ENCODE measurements around the gene ALKBH1.
"Not testable (repeated sequence)": the region's sequence is repeated elsewhere in the genome, so short reads cannot be mapped to it uniquely, and the experiment has no call there.

ALKBH1 gene, protein sequence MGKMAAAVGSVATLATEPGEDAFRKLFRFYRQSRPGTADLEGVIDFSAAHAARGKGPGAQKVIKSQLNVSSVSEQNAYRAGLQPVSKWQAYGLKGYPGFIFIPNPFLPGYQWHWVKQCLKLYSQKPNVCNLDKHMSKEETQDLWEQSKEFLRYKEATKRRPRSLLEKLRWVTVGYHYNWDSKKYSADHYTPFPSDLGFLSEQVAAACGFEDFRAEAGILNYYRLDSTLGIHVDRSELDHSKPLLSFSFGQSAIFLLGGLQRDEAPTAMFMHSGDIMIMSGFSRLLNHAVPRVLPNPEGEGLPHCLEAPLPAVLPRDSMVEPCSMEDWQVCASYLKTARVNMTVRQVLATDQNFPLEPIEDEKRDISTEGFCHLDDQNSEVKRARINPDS

DNA sequence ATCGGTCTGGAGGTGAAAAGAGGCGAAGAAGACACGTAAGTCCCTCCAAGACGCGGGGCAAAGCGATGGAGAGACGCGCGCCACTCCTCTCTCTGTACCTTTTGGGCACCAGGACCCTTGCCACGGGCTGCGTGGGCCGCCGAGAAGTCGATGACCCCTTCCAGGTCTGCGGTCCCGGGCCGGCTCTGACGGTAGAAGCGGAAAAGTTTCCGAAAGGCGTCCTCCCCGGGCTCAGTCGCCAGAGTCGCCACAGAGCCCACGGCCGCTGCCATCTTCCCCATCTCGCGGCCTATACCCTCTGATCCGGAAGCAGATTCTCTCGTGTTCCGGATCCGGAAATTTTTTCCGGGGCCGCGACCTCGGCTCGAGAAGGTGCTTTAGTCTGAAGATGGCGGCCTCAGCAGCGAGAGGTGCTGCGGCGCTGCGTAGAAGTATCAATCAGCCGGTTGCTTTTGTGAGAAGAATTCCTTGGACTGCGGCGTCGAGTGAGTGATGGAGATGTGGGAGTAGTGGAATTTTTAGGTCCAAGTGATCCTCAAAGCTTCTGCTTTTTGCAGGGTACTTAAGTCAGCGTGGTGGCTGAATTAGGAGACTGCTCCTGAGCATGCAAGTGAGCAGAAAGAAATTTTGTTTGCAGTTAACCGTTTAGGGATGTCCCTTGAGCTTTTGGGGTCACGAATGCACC lies at the start of gene ALKBH1, which contains the start of gene SLIRP:
Gene ALKBH1 (minus strand): TSS at position 300 of the 685 bp plus-strand sequence. CDS start 19 bp downstream, at position 281.
Gene SLIRP (plus strand): TSS at position 380 of the 685 bp plus-strand sequence. CDS start 9 bp downstream, at position 389.
- DNase-seq = peak; percentile 84

DNA sequence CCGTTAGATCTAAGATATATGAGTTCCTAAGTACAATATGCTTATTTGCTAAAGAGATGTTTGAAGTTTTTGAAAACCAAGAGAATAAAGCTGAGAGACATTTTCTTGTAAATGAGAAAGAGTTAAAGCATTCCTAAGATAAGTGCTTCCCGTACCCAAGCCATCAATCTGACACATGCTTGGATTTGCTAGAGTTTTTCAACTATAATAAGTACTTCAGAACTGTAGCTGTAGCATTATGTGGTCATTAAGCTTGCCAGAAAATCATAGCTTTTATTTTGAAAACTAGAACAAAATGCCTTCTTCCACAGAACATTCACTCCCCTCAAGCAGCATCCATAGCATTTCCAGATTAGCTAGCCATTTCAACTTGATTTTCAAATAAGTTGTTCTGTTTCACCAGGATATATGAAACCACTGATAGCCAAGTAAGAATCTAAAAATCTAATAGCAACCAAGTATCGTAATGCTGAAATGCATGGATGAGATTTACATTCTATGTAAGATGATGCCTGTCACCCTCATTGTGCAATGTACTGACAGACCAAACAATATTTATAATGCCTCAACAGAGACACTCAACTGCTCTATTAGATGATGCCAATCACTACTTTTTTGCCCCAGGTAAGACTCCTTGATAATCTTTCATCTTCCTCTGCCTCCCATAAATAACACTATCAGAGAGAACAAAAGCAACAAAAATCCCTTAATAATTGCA lies 45.1 kb upstream of the ALKBH1 start:
- no peak for DNase-seq

DNA sequence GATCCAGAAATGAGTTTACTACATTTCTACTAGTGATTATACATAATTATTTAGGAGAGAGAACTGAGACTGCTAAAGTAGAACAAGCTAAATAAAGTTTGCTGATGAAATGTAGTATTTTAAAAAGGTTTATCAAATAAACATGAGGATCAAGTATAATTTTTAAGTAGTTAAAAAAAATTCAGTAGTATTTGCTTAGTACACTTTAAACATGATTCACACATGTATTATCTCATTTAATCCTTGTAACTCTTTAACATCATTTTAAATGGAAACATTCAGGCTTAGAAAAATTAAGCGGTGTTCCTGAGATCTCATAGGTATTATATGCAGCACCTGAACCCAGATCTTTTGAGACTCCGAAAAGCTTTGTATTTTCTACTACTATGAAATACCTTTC lies 44.4 kb upstream of the ALKBH1 start:
- DNase-seq = no peak

DNA sequence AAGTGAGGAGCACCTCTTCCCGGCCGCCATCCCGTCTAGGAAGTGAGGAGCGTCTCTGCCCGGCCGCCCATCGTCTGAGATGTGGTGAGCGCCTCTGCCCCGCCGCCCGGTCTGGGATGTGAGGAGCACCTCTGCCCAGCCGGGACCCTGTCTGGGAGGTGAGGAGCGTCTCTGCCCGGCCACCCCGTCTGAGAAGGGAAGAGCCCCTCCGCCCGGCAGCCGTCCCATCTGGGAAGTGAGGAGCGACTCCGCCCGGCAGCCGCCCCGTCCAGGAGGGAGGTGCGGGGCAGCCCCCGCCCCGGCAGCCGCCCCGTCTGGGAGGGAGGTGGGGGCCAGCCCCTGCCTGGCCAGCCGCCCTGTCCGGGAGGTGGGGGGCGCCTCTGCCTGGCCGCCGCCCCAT lies 39.6 kb upstream of the ALKBH1 start:
- not testable (repeated sequence) for DNase-seq

DNA sequence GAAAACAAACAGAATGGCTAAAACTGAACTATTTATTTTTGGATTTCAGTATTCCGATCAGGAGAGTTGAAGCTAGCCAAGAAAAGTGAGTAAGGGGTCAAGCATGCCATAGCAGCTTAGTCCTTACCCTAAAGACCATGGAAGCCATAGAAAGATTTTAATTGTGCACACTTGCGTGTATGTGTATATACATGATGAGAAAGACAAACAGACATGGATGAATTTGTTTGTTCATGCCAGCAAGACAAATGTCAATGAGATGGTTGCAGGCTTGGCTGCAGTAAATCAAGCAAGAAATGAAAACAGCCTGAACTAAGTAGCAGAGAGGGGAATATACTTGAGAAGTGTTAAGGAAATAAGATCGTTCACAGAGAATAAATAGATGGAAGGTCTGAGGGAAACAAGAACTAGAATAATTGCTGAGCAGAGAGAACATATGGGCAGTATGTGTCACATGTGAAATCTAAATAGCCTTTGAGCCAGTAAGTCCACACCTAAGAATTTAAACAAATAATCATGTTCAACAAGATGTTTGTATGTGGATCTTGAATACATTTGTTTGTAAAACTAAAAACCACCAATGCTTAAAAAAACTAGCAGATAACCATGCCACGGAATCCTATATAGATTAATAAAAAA lies 38.4 kb upstream of the ALKBH1 start:
- DNase-seq = no peak

DNA sequence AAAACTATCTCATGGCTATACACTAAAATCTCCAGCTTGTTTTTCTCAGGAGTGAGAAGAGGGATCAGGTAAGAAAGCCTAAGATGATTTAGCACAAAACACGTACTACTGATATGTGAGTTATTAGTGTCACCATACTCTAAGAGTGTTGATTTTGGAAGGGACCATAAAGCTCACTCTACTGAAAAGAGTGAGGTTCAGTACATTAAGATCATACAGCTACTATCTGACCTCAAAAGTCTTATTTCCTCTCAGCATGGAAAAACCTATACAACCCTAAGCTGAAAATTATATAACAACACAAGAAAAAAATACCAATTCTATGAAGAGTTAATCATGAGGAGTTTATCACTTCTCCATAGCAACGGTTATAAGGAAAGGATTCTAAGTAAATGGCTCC lies 33.6 kb upstream of the ALKBH1 start:
- DNase-seq = no peak

DNA sequence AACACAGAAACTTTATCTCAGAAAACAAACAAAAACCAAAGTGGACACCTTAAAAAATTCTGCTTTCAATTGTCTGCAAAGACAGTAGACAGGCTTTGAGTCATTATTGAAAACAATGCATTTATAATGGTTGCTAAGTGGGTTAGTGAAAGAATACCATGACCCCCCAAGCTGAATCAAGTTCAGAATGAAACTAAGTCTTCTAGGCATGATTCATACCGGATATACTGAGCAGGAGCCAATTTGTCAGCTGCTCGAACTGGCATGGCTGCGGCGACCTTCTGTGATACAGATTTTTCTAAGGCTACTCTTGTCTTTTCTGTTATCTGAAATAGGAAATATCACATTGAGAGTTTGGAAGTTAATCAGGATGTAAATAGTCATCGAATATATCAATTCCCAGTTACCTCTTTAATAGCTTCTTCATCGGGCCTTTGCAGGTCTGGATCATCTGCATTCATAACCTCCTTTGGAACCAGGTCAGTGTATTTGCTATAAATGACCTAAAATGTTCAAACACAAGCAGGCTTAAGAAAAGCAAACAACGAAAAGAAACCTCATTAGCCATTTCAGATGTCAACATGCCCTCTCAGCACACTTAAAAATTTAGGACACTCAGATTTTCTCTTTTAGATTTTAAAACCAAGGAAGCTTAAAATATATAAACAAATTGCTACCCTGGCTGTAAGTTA lies 30.9 kb upstream of the ALKBH1 start:
- DNase-seq = no peak

DNA sequence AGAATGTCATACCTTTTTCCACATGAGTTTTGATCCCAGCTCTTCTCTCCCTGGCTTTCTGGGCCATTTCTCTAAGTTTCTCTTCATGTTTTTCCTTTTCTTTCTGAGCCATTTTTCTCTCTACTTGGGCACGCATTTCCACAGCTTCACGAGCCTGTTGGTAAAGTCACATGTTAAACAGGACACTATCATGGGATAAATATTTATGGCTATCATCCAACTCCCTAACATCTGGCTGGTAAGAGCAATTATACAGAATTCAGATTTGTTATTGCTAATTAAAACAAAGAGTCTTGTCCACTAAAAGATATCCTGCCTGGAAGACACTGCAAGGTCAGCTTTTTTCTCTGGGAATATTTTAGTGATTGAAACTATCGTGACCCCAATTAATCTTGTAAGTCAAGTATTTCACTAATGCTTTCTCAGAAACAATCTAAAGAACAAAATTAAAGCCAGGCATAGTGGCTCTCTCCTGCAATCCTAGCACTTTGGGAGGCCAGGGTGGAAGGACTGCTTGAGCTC lies 23.2 kb upstream of the ALKBH1 start:
- DNase-seq = no peak

DNA sequence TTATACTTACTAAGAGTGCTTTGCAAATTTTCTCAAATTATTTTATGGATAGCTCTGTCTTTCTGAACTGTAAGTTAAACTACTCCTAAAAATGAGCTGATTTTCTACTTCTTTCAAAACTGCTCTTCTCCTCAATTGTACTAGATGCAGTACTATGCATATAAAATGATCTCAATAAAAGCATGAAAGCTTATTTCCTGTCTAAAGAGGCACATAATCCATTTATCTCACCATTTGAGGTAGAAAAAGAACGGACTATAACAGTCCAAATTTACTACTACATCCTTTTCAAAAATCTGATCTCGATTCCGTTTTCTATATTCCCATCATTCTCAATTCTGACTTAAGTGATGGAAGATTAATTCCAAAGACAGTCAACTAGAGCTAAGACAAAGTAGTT lies 14.5 kb upstream of the ALKBH1 start:
- DNase-seq = no peak

DNA sequence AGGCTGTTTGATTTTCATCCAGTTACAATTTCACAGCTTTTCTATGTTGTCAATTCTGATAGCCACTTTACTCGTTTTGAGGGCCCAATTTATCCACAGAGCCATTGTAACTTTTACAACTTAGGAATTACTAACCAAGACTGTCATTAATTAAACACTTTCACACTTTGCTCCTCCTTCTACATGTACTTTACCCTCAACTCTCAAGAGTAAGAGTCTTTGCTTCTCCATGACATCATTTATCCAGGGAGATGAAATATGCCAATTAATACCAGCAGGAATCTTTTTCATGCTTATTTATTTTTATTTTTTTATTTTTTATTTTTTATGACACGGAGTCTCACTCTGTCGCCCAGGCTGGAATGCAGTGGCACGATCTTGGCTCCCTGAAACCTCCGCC lies 13.6 kb upstream of the ALKBH1 start:
- no peak for DNase-seq

DNA sequence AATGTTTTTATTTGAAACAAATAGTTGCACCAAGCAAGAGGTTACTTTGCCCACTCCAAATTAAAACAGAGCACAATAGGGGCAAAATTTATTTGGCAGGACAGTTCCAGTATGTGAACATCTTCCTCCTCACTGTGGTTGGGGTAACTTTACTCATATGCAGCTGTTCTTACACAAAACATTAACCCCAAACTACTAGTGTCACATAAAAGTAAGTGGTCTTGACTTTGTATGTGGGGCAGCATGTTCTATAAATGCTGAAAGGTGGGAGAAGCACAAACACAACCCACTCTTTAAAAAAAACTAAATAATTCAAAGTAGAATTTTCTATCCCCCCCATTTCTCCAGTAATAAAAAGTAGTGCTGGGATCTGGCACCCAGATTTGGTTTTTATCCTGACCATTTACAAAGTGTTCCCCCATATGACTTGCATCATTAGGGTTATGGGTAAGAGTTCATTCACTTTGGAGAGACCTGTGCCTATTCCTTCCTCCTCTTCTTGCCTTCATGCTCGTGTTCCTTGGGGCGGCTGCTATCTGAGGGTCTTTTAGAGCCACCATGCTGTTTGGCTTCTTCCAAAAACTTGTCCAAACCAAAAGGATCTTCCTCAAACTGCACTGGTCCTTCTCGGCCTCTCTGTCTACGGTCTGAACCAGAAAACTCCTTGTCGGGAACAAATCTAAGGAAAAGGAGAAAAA lies 9.9 kb upstream of the ALKBH1 start:
- no peak for DNase-seq

DNA sequence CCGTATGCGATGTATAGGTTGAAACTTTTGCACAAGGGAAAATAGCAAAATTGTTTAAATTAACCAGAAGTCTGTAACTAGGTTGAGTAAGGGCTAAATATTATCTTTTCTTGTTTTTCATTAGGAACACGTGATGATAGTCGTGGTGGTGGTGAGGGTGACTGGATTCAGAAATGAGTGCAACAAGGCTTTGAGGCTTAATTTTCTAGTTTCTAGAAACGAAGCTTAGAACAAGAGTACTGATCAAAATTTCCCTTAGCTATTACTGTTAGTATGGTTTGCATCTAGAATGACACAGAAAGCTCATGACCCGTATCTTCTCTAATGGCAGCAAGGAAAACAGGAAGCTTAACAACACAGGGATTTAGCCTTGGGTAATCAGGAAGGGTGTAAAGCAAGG lies 7.1 kb upstream of the ALKBH1 start:
- DNase-seq = no peak

DNA sequence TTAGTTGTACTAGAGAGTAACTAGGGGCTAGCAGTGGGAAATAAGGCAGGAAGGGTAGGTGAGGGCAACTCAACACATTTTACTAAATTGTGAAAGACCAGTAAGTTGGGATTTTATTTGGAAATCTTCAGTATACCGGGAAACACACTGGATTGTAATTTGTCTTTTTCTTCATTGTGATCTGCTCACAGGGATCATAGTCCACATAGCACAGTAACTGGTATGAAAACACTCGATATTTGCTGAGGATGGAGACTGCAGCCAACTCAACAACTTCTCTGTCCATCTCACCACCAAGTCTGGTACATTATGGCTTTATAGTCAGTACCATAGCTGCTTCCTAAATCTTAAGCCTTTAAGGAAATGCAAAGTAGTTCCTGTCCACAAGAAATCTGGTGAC lies 2.5 kb upstream of the ALKBH1 start:
- no peak for DNase-seq

DNA sequence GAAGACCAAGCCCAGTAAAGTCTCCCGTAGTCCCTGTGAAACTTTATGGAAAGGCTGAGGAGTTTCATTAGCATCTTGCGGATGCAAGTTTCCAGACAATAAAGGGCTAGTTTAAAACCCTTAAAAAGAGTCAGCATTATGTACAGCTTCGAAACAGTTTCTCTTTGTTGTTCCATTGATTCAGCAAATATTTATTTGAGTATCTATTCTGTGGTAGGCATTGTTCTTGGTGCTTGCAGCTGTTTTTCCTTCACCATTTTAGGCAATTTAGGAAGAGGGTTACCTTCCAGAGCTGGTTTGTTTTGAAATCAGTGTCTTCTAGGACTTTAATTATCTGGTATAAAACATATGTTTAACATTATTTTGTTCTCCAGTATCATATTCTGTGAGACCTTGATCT lies 1.6 kb upstream of the ALKBH1 start:
- DNase-seq = no peak

DNA sequence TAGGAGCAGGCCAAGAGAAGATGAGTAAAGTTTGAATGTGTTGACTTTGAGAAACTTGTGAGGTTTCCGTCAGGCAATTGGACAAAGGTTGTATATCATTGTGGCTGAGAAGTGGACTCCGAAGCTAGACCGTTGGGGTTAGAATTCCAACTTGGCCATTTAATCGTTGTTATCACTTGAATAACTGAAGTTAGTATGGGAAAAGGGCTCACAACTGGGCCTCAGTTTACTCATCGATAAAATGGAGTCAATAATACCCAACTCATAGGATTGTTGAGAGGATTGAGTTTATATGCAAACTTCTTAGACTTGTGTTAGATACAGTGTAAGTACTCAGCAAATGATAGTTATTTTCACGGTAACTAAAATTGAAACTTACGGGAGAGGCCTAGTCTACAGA lies 926 bp upstream of the ALKBH1 start:
- DNase-seq = no peak

DNA sequence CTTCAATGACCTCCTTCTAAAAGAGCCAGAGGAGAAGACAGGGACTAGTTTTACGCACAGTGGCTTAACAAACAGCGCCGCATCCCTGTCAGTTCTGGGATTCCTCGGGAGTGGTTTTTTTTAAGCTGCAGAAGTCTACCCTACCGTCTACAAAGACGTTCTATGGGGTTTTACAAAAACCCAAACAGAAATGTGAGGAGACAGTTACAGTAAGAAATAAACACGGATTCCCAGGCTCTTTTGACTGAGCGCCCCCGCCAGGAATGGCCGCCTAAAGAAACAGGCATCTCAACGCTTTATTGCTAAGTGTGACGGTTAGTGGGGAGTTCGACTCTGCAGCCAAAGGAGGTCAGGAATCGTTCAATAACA lies 484 bp downstream of the ALKBH1 start:
- DNase-seq = no peak

DNA sequence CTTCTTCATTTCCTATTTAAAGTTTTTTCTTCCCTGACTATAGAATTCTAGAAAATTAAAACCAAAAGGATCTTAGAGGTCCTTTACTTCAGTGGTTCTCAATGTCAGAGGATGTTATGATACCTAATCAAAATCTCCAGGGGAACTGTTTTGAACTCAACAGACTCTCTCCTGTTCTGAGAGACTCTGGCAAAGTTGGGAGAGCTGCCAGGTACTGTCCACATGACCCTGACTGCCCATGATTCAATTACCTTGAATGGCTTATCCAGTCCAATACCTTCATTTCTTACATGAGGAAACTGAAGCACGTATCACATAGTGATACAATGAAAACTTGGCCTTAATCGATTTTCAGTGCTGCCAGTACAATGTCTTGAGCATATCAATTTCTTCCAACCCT lies 16.6 kb downstream of the ALKBH1 start:
- DNase-seq = no peak

DNA sequence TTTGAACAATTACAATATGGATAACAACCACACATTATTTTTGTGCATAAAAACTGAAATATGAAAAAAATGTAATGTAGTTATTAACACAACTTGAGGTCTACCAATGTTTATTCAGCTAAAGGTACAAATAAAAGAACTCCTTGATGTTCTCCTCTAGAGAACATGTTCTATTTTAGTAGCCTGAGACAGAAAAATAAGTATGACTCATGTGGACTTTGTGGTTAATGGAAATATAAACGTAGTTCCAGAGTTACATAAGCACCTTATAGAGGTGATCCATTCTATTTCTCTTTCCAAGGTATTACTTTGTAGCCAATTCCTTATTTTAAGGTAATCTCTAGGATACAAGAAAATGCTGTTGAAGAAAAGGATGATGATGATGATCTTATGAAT lies 25.7 kb downstream of the ALKBH1 start:
- no peak for DNase-seq

DNA sequence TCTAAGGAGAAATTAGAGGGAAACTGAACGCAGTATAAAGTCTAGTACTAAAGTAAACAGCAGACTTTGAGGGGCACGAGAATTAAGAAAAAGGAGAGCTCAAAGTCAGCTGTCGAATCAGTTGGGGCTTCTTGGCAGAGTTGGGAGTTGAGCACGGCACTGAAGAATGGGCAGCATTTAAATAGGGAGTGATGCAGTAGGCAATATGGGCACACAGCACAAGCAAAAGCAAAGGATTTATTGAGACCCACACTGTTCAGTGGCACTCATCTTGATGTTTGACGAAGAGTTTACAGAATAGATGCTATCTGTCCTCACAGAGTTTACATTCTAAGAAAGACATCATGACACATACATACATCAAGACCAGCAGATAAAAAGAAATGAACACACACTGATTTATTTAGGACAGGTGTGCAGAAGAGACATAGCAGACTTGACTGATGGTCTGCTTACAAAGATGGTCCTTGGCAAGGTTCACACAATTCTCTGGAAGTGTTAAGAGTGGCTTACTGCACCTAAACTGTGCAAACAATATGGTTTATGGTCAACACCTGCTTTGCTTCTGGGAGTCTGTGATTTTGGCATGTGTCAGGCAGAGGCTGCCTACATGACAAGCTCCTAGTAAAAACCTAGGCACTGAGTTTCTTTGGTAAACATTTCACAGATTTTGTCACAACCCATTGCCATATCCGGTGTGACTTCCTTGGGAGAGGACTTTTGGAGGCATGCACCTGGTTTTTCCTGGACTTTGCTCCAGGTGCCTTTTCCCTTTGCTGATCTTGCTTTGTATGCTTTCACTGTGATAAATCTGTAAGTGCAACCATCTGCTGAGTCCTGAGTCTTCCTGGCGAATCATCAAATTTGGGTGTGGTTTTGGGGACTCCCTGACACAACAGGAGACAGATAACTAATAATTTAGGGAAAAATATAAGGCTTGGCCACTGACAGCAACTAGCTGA lies 26.3 kb downstream of the ALKBH1 start:
- no peak for DNase-seq

DNA sequence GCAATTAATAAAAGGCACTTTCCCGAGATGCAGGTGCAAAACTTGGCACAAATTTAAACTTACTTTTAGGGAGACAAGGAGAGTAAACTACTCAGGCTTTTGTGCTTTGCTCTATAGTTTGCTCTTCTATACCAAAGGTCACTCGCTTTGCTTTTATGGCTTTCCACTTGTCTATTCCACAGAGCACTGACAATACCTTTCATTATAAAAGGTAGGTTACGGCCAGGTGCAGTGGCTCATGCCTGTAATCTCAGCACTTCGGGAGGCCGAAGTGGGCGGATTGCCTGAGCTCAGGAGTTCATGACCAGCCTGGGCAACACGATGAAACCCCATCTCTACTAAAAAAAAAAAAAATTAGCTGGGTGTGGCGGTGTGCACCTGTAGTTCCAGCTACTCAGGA lies 32.9 kb downstream of the ALKBH1 start:
- no peak for DNase-seq

DNA sequence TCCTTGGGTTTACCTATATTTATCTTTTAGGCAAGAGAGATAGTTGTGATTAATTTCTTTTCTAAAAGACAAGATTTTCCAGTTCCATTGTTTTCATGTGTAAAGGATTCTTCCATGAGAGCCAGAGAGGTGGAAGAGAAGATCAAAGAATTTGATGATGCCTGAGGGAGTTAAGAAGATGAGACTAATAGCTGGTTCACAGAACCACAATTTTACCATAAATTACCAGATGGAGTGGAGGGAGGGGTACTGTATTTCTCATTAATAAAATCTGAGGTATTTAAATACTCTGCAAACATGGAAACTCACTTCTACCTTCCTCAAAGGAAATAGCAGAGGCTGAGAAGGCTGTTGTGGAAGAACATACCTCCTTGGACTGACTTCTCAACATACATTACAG lies 34.6 kb downstream of the ALKBH1 start:
- no peak for DNase-seq

Data from activated CD4-positive, alpha-beta T cell treated with anti-CD3 and anti-CD28 coated beads, Interleukin-2, amount 50 U/mL, for 1 hour (primary cell).